GM19395 (cell line): Measurements from ENCODE around the gene EVX1.

Experiments
- ATAC-seq: cut with Tn5 transposase; IDR thresholded peaks from one replicate; pipeline ENCODE4 v1.9.1; 2021; ENCODE audit warnings: mild to moderate bottlenecking, moderate library complexity; ENCODE audit not compliant: unreplicated experiment

The EVX1 gene

DNA sequence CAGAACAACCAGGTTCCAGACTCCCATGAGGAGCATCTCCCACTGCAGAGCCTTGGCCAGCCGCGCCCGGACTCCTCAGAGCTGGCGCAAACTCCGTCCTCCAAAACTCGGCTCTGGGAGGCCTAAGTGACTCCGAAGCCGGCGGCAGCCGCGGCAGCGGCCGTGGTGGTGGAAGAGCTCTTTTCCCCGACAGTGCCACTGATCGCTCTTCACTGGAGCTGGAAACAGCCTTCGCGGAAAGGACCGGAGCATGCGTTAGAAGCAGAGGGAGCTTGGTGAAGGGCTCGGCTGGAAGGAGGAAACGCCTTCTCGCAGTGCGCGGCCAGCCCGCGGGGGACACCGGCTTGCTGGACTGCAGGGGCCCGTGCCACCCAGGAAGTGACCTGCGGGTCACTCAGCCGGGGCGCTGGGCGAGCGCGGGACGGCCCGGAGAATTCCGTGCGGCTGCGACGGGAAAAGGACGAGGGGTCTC is 37.7 kb upstream of the EVX1 start:
- no peak for ATAC-seq

DNA sequence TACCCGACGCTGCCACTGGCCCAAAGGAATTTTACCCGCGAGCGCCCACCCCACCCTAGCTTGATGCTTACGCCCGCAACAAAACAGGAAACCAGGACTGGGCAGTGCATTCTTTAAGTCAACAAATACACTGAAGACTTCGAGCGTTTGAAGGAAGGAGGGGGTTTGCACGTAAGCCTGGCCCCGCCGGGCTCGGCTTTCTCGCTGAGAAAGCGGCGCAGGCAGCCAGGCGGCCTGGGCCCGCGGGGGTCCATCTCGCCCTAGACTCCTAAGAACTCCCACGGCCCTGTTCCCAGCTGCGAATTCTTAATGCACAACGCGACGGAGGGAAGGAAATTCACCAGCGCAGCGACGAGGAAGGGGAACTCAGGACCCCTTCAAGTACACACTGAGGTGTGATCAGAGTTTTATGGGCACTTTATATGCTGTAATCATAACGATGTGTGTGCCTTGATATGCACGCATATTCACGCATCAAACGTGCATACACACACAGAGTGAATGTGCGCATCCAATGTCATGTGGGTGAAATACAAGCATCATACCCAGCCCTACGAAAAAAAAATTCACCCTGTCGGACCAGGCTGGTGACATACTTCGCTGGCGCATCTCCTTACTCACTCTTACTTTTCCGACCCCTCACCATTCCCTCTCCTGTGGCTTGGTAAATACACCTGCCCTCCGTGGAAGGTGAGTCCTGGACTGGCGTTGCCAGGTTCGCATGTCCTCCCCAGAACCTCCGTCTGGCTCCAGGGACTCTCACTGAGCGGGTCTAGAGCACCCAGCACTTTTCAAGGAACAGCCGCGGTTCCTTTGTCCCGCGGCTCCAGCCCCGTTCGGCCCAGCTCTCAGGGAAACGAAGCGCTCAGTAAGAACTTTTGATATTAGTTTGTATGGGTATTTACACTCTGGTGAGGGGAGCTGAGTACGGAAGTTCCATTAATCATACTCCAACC is 37.0 kb upstream of the EVX1 start:
- ATAC-seq, result no peak

DNA sequence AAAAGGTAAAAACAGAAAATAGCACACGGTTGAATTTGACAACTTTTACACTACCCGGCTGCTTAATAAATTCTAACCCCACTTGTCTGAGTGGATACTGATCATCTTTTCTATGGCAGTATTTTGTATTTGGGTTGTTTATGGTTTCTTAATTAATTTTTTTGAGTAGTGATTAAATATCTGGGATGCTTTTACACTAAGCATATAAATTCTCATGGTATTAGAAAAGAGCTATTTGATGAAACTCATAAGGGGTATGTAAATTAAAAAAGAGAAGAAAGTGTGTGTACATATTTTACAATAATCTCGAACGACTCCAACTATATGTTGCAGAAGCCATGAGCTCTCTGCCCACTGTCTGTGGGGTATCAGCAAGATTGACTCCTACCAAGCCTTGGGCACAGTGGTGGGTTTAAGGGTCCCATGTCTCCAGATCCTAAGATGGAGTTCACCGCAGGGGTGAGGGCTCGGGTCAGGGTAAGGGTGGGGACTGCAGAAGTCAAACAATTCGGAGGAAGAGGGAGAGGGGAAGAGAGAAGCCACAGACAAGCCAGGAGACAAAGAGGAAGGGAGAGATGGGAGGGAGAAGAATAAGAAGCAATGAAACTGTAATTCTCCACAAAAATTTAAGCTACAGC is 35.1 kb upstream of the EVX1 start:
- ATAC-seq, result no peak

- no peak for ATAC-seq
Observed at GRCh38 chr7:27208998-27209397, 33.6 kb upstream of the EVX1 start.

- ATAC-seq, result no peak
Observed at GRCh38 chr7:27209933-27210440, 32.6 kb upstream of the EVX1 start.

GRCh38 chr7:27210441-27211083 is 32.0 kb upstream of the EVX1 start:
- ATAC-seq, result no peak

GRCh38 chr7:27211084-27211446 is 31.5 kb upstream of the EVX1 start:
- no peak for ATAC-seq

GRCh38 chr7:27211764-27212204 is 30.8 kb upstream of the EVX1 start:
- no peak for ATAC-seq

- ATAC-seq, result no peak
Observed at GRCh38 chr7:27212497-27213432, 29.8 kb upstream of the EVX1 start.

- no peak for ATAC-seq
Observed at GRCh38 chr7:27213433-27214238, 29.0 kb upstream of the EVX1 start.

DNA sequence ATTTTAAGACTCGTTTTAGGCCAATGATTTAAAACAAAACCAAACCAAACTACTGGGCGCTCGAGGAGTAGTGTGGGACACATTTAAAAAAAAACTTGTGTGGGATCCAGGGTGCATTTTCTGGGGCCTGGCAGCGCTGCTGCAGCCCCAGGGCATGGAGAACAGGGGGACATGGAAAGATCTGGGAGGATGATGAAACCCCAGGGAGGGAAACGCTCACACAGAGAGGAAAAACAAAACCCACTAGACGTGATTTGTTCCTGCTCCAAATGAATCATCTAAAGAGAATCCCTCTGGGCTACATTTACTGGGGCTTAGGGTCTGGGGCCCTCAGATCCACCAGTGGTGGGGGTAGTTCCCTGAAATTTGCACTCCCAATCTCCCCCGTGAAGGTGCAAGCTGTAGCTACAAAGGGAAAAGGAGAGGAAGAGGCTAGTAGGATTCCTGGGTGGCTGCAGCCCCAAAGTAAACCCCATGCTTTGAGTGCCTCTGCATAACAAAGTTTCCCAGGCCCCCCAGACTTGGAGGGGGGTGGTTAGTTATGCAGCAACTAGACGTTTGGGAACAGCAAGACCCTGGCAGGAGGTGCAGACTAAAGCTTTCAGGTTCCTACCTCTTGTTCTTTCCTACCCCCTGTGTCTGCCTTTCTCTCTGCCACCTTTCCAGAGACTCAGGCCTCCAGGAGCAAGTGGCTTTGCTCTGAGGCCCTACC is 28.2 kb upstream of the EVX1 start:
- ATAC-seq, result no peak

DNA sequence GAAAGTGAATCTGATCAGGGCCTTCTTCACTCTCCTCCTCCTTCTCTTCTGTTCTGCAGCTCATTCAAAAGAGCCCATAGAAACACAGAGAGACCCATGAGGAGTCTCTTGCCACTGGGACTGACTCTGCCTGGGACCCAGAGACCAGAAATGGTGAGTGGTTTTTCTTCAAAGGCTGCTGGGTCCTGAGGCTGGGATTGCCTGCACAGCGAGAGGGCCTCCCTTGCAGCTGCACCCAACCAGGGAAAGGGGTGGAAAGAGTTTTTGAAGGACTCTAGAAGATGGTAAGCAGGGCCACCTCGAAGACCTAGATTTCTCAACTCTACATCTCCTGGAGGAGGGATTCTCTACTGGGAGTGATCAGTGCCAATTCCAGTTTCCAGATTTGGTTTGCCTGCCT is 27.2 kb upstream of the EVX1 start:
- no peak for ATAC-seq

DNA sequence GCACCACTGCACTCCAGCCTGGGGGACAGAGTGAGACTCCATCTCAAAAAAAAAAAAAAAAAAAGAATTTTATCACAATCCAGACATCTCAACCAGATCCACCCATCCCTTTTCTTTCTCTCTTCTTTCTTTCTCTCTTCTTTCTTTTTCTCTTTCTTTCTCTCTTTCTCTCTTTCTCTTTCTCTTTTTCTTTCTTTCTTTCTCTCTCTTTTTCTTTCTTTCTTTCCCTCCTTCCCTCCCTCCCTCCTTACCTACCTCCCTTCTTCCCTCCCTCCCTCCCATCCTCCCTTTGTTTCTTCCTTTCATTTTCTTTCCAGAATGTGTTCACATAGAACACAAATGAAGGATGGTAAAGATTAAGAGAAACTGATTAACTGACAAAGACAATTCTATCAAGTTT is 24.7 kb upstream of the EVX1 start:
- ATAC-seq, result no peak

- no peak for ATAC-seq
Observed at GRCh38 chr7:27219821-27220220, 22.8 kb upstream of the EVX1 start.

DNA sequence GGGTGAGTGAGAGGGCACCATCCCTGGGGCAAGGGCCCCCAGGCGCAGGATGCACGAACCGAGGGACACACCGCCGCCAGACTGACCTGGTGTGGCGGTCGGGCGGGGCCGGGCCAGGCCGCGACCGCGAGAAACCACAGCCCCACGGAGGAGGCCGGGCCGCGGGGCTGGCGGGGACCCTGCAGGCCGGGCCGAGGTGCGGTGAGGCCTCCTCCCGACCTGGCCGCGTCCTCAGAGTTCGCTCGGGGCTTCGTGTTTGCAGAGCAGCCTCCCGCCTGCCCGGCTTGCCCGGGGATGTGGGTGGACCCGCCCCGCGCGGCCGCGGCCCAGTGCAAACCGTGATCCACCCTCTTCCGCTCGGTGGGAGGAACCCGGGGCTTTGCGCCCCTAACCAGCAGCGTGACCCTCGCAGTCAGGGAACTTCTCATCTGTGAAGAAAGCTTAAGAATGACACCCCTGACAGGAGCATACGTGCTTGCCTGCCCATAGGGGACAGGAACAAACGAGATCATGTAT is 22.1 kb upstream of the EVX1 start:
- no peak for ATAC-seq

- no peak for ATAC-seq
Observed at GRCh38 chr7:27221201-27221797, 21.3 kb upstream of the EVX1 start.

GRCh38 chr7:27223941-27224575 is 18.5 kb upstream of the EVX1 start:
- ATAC-seq, result no peak
